Measurements from ENCODE around the gene GINS3.

GRCh38 chr16:58454178-58454577 lies 61.9 kb downstream of the GINS3 start:
- no peak for TF ChIP-seq CTCF (conservative IDR thresholded peaks at IDR 0.05)
- TF ChIP-seq ZFX (IDR thresholded peaks at IDR 0.05): no peak
